Measurements from ENCODE around the gene CIITA. TPM values are rescaled to one million over a fixed set of nuclear protein-coding genes. Genes with fewer than 3 reads are reported as not detected.
A peak's percentile ranks its signal among the peaks of the same experiment; 100 is the strongest.

The CIITA gene
- total and polyA plus RNA-seq, 8 donors = under 0.01 to 67.1 (median 12.8) TPM

GRCh38 chr16:10946308-10946707 lies 69.3 kb downstream of the CIITA start:
- peak in 1 of 2 donors; percentile 62 for DNase-seq
- H3K36me3 ChIP-seq = no peaks in the 10 kb centered on the region
- H3K27me3 ChIP-seq = no peaks in the 10 kb centered on the region
- no peak for TF ChIP-seq POLR2A (IDR thresholded peaks at IDR 0.05)
- no peak for TF ChIP-seq POLR2AphosphoS5 (IDR thresholded peaks at IDR 0.05)
- no peak for TF ChIP-seq EP300 (IDR thresholded peaks at IDR 0.05)
- TF ChIP-seq, protein P1, sequence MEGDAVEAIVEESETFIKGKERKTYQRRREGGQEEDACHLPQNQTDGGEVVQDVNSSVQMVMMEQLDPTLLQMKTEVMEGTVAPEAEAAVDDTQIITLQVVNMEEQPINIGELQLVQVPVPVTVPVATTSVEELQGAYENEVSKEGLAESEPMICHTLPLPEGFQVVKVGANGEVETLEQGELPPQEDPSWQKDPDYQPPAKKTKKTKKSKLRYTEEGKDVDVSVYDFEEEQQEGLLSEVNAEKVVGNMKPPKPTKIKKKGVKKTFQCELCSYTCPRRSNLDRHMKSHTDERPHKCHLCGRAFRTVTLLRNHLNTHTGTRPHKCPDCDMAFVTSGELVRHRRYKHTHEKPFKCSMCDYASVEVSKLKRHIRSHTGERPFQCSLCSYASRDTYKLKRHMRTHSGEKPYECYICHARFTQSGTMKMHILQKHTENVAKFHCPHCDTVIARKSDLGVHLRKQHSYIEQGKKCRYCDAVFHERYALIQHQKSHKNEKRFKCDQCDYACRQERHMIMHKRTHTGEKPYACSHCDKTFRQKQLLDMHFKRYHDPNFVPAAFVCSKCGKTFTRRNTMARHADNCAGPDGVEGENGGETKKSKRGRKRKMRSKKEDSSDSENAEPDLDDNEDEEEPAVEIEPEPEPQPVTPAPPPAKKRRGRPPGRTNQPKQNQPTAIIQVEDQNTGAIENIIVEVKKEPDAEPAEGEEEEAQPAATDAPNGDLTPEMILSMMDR (IDR thresholded peaks at IDR 0.05) = no peak
- peak overlapping the region in 2 of 4 donors; percentile 7 to 99 for H3K4me3 ChIP-seq
- intact Hi-C loops (cut with DNase I; ENCODE audit: low total_unique reads) = no loop called here
- H3K4me1 ChIP-seq = peaks cover 39 to 77% (median 57%) of the 10 kb centered on the region in 4 donors
- H3K27ac ChIP-seq = no peak overlapping the region
- H3K9me3 ChIP-seq = no peaks in the 10 kb centered on the region
- 27 to 41% (median 30%) methylated on average over 5 of the region's 5 CpGs for WGBS, 5 donors

DNA sequence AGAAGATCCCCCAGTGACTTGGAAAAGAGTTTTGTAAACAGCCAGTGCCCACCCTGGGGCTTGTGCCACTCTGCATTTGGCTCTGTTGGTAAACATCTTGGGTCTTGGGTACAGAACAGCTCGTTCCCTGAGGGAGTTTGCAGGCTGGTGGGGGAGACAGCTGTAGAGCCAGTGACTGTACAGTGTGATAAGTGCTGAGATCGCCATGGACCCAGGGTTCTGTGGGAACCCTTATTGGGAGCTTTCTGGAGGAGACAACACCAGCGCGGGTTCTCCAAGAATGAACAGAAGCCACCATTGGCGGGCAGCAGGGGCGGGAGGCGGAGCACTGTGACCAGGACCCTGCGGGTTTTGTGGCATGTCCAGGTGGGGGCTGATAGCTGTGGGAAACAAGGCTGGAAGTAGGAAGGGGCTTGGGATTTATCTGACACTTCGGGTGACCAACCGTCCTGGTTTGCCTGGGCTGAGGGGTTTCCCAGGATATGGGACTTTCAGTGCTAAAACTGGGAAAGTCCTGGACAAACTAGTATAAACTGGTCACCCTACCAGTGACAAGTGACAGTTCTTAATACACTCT lies 70.3 kb downstream of the CIITA start:
- TF ChIP-seq POLR2A (IDR thresholded peaks at IDR 0.05) = no peak
- TF ChIP-seq, protein P1 (IDR thresholded peaks at IDR 0.05) = no peak
- Histone ChIP-seq H3K27ac (no peak overlapping the region), H3K27me3 (no peaks in the 10 kb centered on the region), H3K4me3 (no peak overlapping the region), H3K4me1 (peaks cover 39 to 77% (median 58%) of the 10 kb centered on the region in 4 donors), H3K36me3 (no peaks in the 10 kb centered on the region), H3K9me3 (no peaks in the 10 kb centered on the region)
- WGBS, 5 donors = 78 to 90% (median 86%) methylated on average over 9 to 10 of the region's 10 CpGs
- intact Hi-C loops (cut with DNase I; ENCODE audit: low total_unique reads) = no loop called here
- DNase-seq = no peak

DNA sequence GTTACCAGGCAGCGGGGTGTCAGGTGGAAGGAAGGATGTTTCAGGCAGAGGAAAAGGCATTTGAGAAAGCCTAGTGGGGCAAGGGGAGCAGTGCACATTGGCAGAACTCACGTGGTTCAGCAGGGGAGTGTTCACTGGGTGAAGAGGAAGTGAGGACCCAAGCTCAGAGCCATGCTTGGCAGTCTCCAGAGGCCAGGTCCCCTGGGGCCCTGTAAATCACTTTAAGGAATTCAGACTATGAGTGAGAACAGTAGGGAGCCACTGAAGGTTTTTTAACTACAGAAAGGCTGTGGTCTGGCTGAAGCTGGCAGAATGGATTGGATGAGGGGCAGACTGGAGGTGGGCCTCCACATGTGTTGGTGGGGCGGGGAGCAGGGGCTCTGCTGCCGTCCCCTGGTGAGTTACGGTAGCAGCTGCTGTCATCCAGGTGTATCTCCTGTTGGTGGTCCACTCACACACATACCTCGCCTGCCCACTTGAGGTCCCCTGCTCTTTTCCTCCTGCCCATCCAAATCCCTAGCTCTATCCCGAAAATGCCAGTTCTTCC lies 72.5 kb downstream of the CIITA start:
- 74 to 82% (median 81%) methylated on average over 7 of the region's 7 CpGs for WGBS, 5 donors
- Histone ChIP-seq H3K4me3 (no peak overlapping the region), H3K4me1 (peaks cover 22 to 71% (median 50%) of the 10 kb centered on the region in 4 donors), H3K9me3 (no peaks in the 10 kb centered on the region), H3K27ac (no peak overlapping the region), H3K36me3 (no peaks in the 10 kb centered on the region), H3K27me3 (no peaks in the 10 kb centered on the region)
- DNase-seq = peak in 1 of 2 donors; percentile 63
- intact Hi-C loops (cut with DNase I; ENCODE audit: low total_unique reads) = no loop called here
- TF ChIP-seq EP300 (IDR thresholded peaks at IDR 0.05) = no peak
- TF ChIP-seq POLR2A (IDR thresholded peaks at IDR 0.05) = no peak
- TF ChIP-seq, protein P1 (IDR thresholded peaks at IDR 0.05) = no peak
- no peak for TF ChIP-seq POLR2AphosphoS5 (IDR thresholded peaks at IDR 0.05)

GRCh38 chr16:10950393-10950792 lies 73.4 kb downstream of the CIITA start:
- Histone ChIP-seq H3K27me3 (no peaks in the 10 kb centered on the region), H3K4me3 (no peak overlapping the region), H3K27ac (no peak overlapping the region), H3K4me1 (peaks cover 17 to 71% (median 44%) of the 10 kb centered on the region in 4 donors), H3K36me3 (no peaks in the 10 kb centered on the region), H3K9me3 (no peaks in the 10 kb centered on the region)
- DNase-seq = no peak
- no peak for TF ChIP-seq POLR2AphosphoS5 (IDR thresholded peaks at IDR 0.05)
- TF ChIP-seq, protein P1 (IDR thresholded peaks at IDR 0.05) = no peak
- no peak for TF ChIP-seq POLR2A (IDR thresholded peaks at IDR 0.05)
- TF ChIP-seq EP300 (IDR thresholded peaks at IDR 0.05) = no peak
- intact Hi-C loops (cut with DNase I; ENCODE audit: low total_unique reads) = no loop called here
- WGBS, 5 donors = 64 to 70% (median 67%) methylated on average over 4 to 5 of the region's 5 CpGs

All from stomach (tissue), 9 donors.